ENCODE results near the gene DDX20. TPM values are rescaled to one million over a fixed set of nuclear protein-coding genes. Genes with fewer than 3 reads are reported as not detected.

DDX20 gene
- total RNA-seq, 1 donor from 2014 or later = 31.6 TPM

GRCh38 chr1:111805251-111805650, 49.5 kb downstream of the DDX20 start:
- no peak for TF ChIP-seq CTCF (conservative IDR thresholded peaks at IDR 0.05; ENCODE audit: low read depth, low read length)
- no peak overlapping the region for H3K4me3 ChIP-seq (ENCODE audit: low read depth, low read length)
- no peak for DNase-seq (ENCODE audit: low read depth)

GRCh38 chr1:111811891-111812290, 56.2 kb downstream of the DDX20 start:
- TF ChIP-seq CTCF (conservative IDR thresholded peaks at IDR 0.05; ENCODE audit: low read depth, low read length) = no peak
- no peak overlapping the region for H3K4me3 ChIP-seq (ENCODE audit: low read depth, low read length)
- DNase-seq (ENCODE audit: low read depth) = no peak

- no peak for DNase-seq (ENCODE audit: low read depth)
- H3K4me3 ChIP-seq (ENCODE audit: low read depth, low read length) = no peak overlapping the region
- no peak for TF ChIP-seq CTCF (conservative IDR thresholded peaks at IDR 0.05; ENCODE audit: low read depth, low read length)
Measured at GRCh38 chr1:111812306-111812705, 56.6 kb downstream of the DDX20 start.

GRCh38 chr1:111813440-111814304, 58.0 kb downstream of the DDX20 start:
- DNase-seq (ENCODE audit: low read depth) = no peak
- peak; percentile 17 for TF ChIP-seq CTCF (conservative IDR thresholded peaks at IDR 0.05; ENCODE audit: low read depth, low read length)
- no peak overlapping the region for H3K4me3 ChIP-seq (ENCODE audit: low read depth, low read length)

GRCh38 chr1:111814305-111814628, 58.6 kb downstream of the DDX20 start:
- no peak for TF ChIP-seq CTCF (conservative IDR thresholded peaks at IDR 0.05; ENCODE audit: low read depth, low read length)
- no peak overlapping the region for H3K4me3 ChIP-seq (ENCODE audit: low read depth, low read length)
- DNase-seq (ENCODE audit: low read depth) = no peak

GRCh38 chr1:111814642-111815041, 58.9 kb downstream of the DDX20 start:
- DNase-seq (ENCODE audit: low read depth) = no peak
- TF ChIP-seq CTCF (conservative IDR thresholded peaks at IDR 0.05; ENCODE audit: low read depth, low read length) = no peak
- no peak overlapping the region for H3K4me3 ChIP-seq (ENCODE audit: low read depth, low read length)

Other genes with a start within 250 kb of the DDX20 start
- 21.2 and 25.7 TPM in 2 replicates for gene RAP1A, start 136.1 kb upstream of the DDX20 start, total RNA-seq
- gene INKA2, start 16.5 kb upstream of the DDX20 start, total RNA-seq = 0.07 and 0.58 TPM in 2 replicates
- not detected in 2 replicates for gene KCND3, start 233.8 kb downstream of the DDX20 start, total RNA-seq